HCT116 (cell line): Measurements from ENCODE around the gene MS4A8. TPM values are rescaled to one million over a fixed set of nuclear protein-coding genes. Genes with fewer than 3 reads are reported as not detected.

Source experiments
- ATAC-seq: fragments of 200-7000 bp; cut with Tn5 transposase; 2 replicates; pipeline ENCODE4 v1.9.1; 2020; ENCODE audit warnings: mild to moderate bottlenecking, moderate library complexity
- BruUV-seq: library from RNA; stranded (reverse); fragments of 400-500 nt; replicated peaks from 2 replicates; lab custom pipeline; 2021; lab: Mats Ljungman, UMichigan
- CTCF ChIA-PET: fragments of 300-600 bp; sonication (Branson Sonifier 250); formaldehyde crosslinking; loops from one replicate; lab custom pipeline; 2021; ENCODE audit warnings: antibody characterized with exemption; lab: Charles Lee
- POLR2A ChIA-PET: fragments of 300-600, 350-600 bp; sonication (Branson Sonifier 250); formaldehyde crosslinking; loops from one replicate; lab custom pipeline; 2021; ENCODE audit warnings: antibody characterized with exemption; lab: Charles Lee
- RAD21 ChIA-PET, 2 experiments: fragments of 300-600 bp; sonication (Branson Sonifier 250); formaldehyde crosslinking; loops; one replicate each; lab custom pipeline; 2023; ENCODE audit warnings: low total read pairs in 2 of 2; ENCODE audit not compliant: uncharacterized antibody in 2 of 2, unreplicated experiment in 2 of 2, low non-redundant PET in 1 of 2; lab: Charles Lee
- DNase-seq: peaks from one replicate; pipeline ENCODE4 v3.0.0-alpha.2; 2010; ENCODE audit warnings: low read depth, low spot score
- H2AFZ ChIP-seq: fragments of 200-600 bp; shearing (Covaris generic), sonication (generic); 2 replicates; pipeline ENCODE4 v1.6.1; 2017; ENCODE audit warnings: low read depth, mixed run types, mixed read lengths, antibody characterized with exemption, low read length; ENCODE audit not compliant: poor library complexity, severe bottlenecking
- H3K27ac ChIP-seq: 2 replicates; pipeline ENCODE4 v1.5.1; 2012; ENCODE audit warnings: low read depth, low read length
- H3K27me3 ChIP-seq: fragments of 200-600 bp; sonication (generic); 2 replicates; pipeline ENCODE4 v1.6.1; 2016; ENCODE audit warnings: mixed run types, low read length, mixed read lengths; ENCODE audit not compliant: insufficient read depth
- H3K36me3 ChIP-seq, 2 experiments: fragments of 200-500 bp in 1 of 2; fragments of 200-600 bp in 1 of 2; sonication (Bioruptor generic) in 1 of 2; sonication (generic) in 1 of 2; 2 replicates each; pipeline versions ENCODE4 v1.5.1 to v1.6.1; 2014 to 2016; ENCODE audit warnings: low read length in 2 of 2, inconsistent platforms in 1 of 2, mixed read lengths in 1 of 2, mixed run types in 1 of 2; ENCODE audit not compliant: insufficient read depth in 2 of 2, control insufficient read depth in 1 of 2
- H3K4me1 ChIP-seq, 2 experiments: fragments of 200-600 bp in 1 of 2; sonication (generic) in 1 of 2; 2 replicates each; pipeline versions ENCODE4 v1.5.1 to v1.6.1; 2012 to 2017; ENCODE audit warnings: low read length in 2 of 2, inconsistent platforms in 1 of 2, mild to moderate bottlenecking in 1 of 2, mixed read lengths in 1 of 2, mixed run types in 1 of 2, moderate library complexity in 1 of 2; ENCODE audit not compliant: insufficient read depth in 2 of 2, control insufficient read depth in 1 of 2
- H3K4me2 ChIP-seq: fragments of 200-600 bp; sonication (generic); 2 replicates; pipeline ENCODE4 v1.6.1; 2017; ENCODE audit warnings: mixed run types, low read length, mixed read lengths
- H3K4me3 ChIP-seq, 2 experiments: fragments of 200-600 bp in 1 of 2; sonication (generic) in 1 of 2; replicated peaks in 1 of 2; 2 replicates each; pipeline ENCODE4 v1.5.1; 2011 to 2016; ENCODE audit warnings: low read length in 2 of 2, control low read depth in 1 of 2, low read depth in 1 of 2, mild to moderate bottlenecking in 1 of 2, mixed read lengths in 1 of 2, mixed run types in 1 of 2
- H3K79me2 ChIP-seq: fragments of 200-600 bp; sonication (generic); 2 replicates; pipeline ENCODE4 v1.6.1; 2017; ENCODE audit warnings: mild to moderate bottlenecking, mixed run types, low read length, moderate library complexity, mixed read lengths; ENCODE audit not compliant: insufficient read depth
- H3K9ac ChIP-seq: fragments of 200-600 bp; sonication (generic); 2 replicates; pipeline ENCODE4 v1.6.1; 2016; ENCODE audit warnings: low read length, mixed read lengths
- H3K9me2 ChIP-seq: fragments of 200-600 bp; sonication (generic), shearing (Covaris generic); 2 replicates; pipeline ENCODE4 v1.6.1; 2017; ENCODE audit warnings: mixed run types, mild to moderate bottlenecking, moderate library complexity; ENCODE audit not compliant: insufficient read depth
- H3K9me3 ChIP-seq, 2 experiments: fragments of 200-500 bp in 1 of 2; fragments of 200-600 bp in 1 of 2; sonication (Bioruptor generic) in 1 of 2; sonication (generic) in 1 of 2; 2 replicates each; pipeline ENCODE4 v1.6.1; 2014 to 2017; ENCODE audit warnings: low read length in 2 of 2, mixed read lengths in 2 of 2, inconsistent platforms in 1 of 2, low read depth in 1 of 2, mild to moderate bottlenecking in 1 of 2, mixed run types in 1 of 2, moderate library complexity in 1 of 2; ENCODE audit not compliant: control insufficient read depth in 1 of 2, insufficient read depth in 1 of 2
- H4K20me1 ChIP-seq: fragments of 200-600 bp; sonication (generic), shearing (Covaris generic); 2 replicates; pipeline ENCODE4 v1.6.1; 2017; ENCODE audit warnings: mixed run types, mild to moderate bottlenecking, moderate library complexity; ENCODE audit not compliant: insufficient read depth
- CBX3 ChIP-seq: IDR thresholded peaks from 2 replicates; pipeline ENCODE4 v1.6.1; 2012; ENCODE audit warnings: low read depth
- CEBPB ChIP-seq: IDR thresholded peaks from 2 replicates; pipeline ENCODE4 v1.6.1; 2012; ENCODE audit warnings: low read depth
- CTCF ChIP-seq, 3 experiments: fragments of 200-600 bp in 1 of 3; sonication (generic) in 1 of 3; IDR thresholded peaks in 2 of 3; conservative IDR thresholded peaks in 1 of 3; 2 replicates each; pipeline ENCODE4 v1.5.1; 2012 to 2017; ENCODE audit warnings: low read depth in 2 of 3, low read length in 2 of 3, antibody characterized with exemption in 1 of 3, borderline replicate concordance in 1 of 3, control low read depth in 1 of 3, mild to moderate bottlenecking in 1 of 3, mixed read lengths in 1 of 3, mixed run types in 1 of 3, moderate library complexity in 1 of 3; ENCODE audit not compliant: insufficient read depth in 1 of 3
- EGR1 ChIP-seq: IDR thresholded peaks from 2 replicates; pipeline ENCODE4 v1.6.1; 2012; ENCODE audit warnings: low read depth
- ELF1 ChIP-seq: IDR thresholded peaks from 2 replicates; pipeline ENCODE4 v1.6.1; 2012; ENCODE audit warnings: low read depth, borderline replicate concordance
- EZH2 ChIP-seq: fragments of 200-600 bp; sonication (generic); IDR thresholded peaks from 2 replicates; pipeline ENCODE4 v1.6.1; 2017; ENCODE audit warnings: antibody characterized with exemption, mixed run types
- FOSL1 ChIP-seq: IDR thresholded peaks from 2 replicates; pipeline ENCODE4 v1.6.1; 2012; ENCODE audit warnings: low read depth
- JUND ChIP-seq: IDR thresholded peaks from 2 replicates; pipeline ENCODE4 v1.6.1; 2012
- MAX ChIP-seq: IDR thresholded peaks from 2 replicates; pipeline ENCODE4 v1.6.1; 2012
- POLR2A ChIP-seq: IDR thresholded peaks from 2 replicates; pipeline ENCODE4 v1.7.0; 2011; ENCODE audit warnings: borderline replicate concordance; ENCODE audit not compliant: insufficient read depth, insufficient read length; ENCODE audit errors: extremely low read depth
- intact Hi-C: fragments of 100-400 bp; cut with micrococcal nuclease; formaldehyde crosslinking; loops from 2 replicates; pipeline ENCODE4 v1.10.0; 2022
- total RNA-seq: library from RNA; stranded (reverse); gene quantifications from one replicate; pipeline ENCODE4 v1.2.1, GENCODE V29; 2021; ENCODE audit not compliant: unreplicated experiment

MS4A8 gene
- total RNA-seq, 1 experiment from 2014 or later, result 0.17 TPM

- intact Hi-C loops, result loop anchor here (5.0 kb wide), 1 partner anchor 37 kb away; no protein-coding TSS in a partner anchor
- DNase-seq (no peak), ATAC-seq (no peak)
- H3K79me2 ChIP-seq, result no peaks in the 10 kb centered on the region
- H3K9me2 ChIP-seq, result no peaks in the 10 kb centered on the region
- ChIA-PET POLR2A (no interaction called here), CTCF (no interaction called here)
- H3K4me3 ChIP-seq, result no peak overlapping the region
- BruUV-seq, result no TSS peak
- TF ChIP-seq EZH2, result no peak
- TF ChIP-seq MAX, result no peak
- TF ChIP-seq FOSL1, result no peak
- no peak for TF ChIP-seq ELF1
- TF ChIP-seq CTCF (IDR thresholded peaks at IDR 0.05 in 2 of 3, conservative IDR thresholded peaks at IDR 0.05 in 1 of 3; ENCODE audit: borderline replicate concordance in 1 of 3, insufficient read depth in 1 of 3, low read depth in 2 of 3, low read length in 2 of 3), result no peak
- TF ChIP-seq CBX3, result no peak
- no peak for TF ChIP-seq JUND
- no peak for TF ChIP-seq POLR2A
- TF ChIP-seq CEBPB, result no peak
- TF ChIP-seq, all 23 proteins: peak for 0
- Histone ChIP-seq H3K27ac (no peak overlapping the region), H3K9me3 (no peaks in the 10 kb centered on the region), H3K27me3 (no peaks in the 10 kb centered on the region), H2AFZ (no peak overlapping the region), H3K36me3 (no peaks in the 10 kb centered on the region), H4K20me1 (no peaks in the 10 kb centered on the region), H3K9ac (no peak overlapping the region), H3K4me1 (no peaks in the 10 kb centered on the region), H3K4me2 (no peak overlapping the region)
- RAD21 ChIA-PET, result no interaction called here
Observed at GRCh38 chr11:60744114-60744513, 44.7 kb downstream of the MS4A8 start.

GRCh38 chr11:60747359-60747873 is 48.0 kb downstream of the MS4A8 start:
- ChIA-PET RAD21 (no interaction called here), POLR2A (no interaction called here), CTCF (no interaction called here)
- Histone ChIP-seq H3K9me2 (no peaks in the 10 kb centered on the region), H3K79me2 (no peaks in the 10 kb centered on the region), H3K4me3 (no peak overlapping the region), H3K27ac (no peak overlapping the region), H3K36me3 (no peaks in the 10 kb centered on the region), H3K9me3 (no peaks in the 10 kb centered on the region)
- intact Hi-C loops, result no loop called here
- no peak for TF ChIP-seq EGR1
- TF ChIP-seq, all 23 proteins: peak for 0
- ATAC-seq (no peak), DNase-seq (no peak)
- Histone ChIP-seq H4K20me1 (no peaks in the 10 kb centered on the region), H3K4me2 (no peak overlapping the region), H3K4me1 (no peaks in the 10 kb centered on the region), H3K27me3 (peaks cover 13% of the 10 kb centered on the region; the same call in 1 of the 2 replicates), H2AFZ (no peak overlapping the region), H3K9ac (no peak overlapping the region)
- BruUV-seq, result no TSS peak
